Measurements from ENCODE around the gene RAP1GDS1. TPM values are rescaled to one million over a fixed set of nuclear protein-coding genes. Genes with fewer than 3 reads are reported as not detected.

RAP1GDS1 gene
- total RNA-seq, 2 donors from 2014 or later: 7.5 to 7.8 TPM

GRCh38 chr4:98485816-98486345 lies 224.7 kb downstream of the RAP1GDS1 start:
- DNase-seq (ENCODE audit: low spot score): no peak
- Histone ChIP-seq H3K9me3 (no peaks in the 10 kb centered on the region), H3K4me1 (no peaks in the 10 kb centered on the region), H3K36me3 (no peaks in the 10 kb centered on the region), H3K4me3 (no peak overlapping the region), H3K27me3 (no peaks in the 10 kb centered on the region), H3K27ac (no peak overlapping the region)
- TF ChIP-seq CTCF (IDR thresholded peaks at IDR 0.05): no peak

GRCh38 chr4:98490251-98490650 lies 229.1 kb downstream of the RAP1GDS1 start:
- H3K36me3 ChIP-seq: no peaks in the 10 kb centered on the region
- no peak overlapping the region for H3K4me3 ChIP-seq
- H3K9me3 ChIP-seq: no peaks in the 10 kb centered on the region
- no peak for DNase-seq (ENCODE audit: low spot score)
- TF ChIP-seq CTCF (IDR thresholded peaks at IDR 0.05): no peak
- no peaks in the 10 kb centered on the region for H3K27me3 ChIP-seq
- no peaks in the 10 kb centered on the region for H3K4me1 ChIP-seq
- no peak overlapping the region for H3K27ac ChIP-seq

- Histone ChIP-seq H3K4me3 (no peak overlapping the region), H3K4me1 (no peaks in the 10 kb centered on the region), H3K36me3 (no peaks in the 10 kb centered on the region), H3K27me3 (no peaks in the 10 kb centered on the region), H3K27ac (no peak overlapping the region), H3K9me3 (no peaks in the 10 kb centered on the region)
- DNase-seq (ENCODE audit: low spot score): no peak
- TF ChIP-seq CTCF (IDR thresholded peaks at IDR 0.05): no peak
These were observed 230.8 kb downstream of the RAP1GDS1 start for GRCh38 chr4:98491899-98492559.

GRCh38 chr4:98493296-98493695 lies 232.1 kb downstream of the RAP1GDS1 start:
- no peak overlapping the region for H3K4me3 ChIP-seq
- no peak for TF ChIP-seq CTCF (IDR thresholded peaks at IDR 0.05)
- DNase-seq (ENCODE audit: low spot score): no peak
- no peak overlapping the region for H3K27ac ChIP-seq
- H3K9me3 ChIP-seq: no peaks in the 10 kb centered on the region
- no peaks in the 10 kb centered on the region for H3K27me3 ChIP-seq
- H3K36me3 ChIP-seq: no peaks in the 10 kb centered on the region
- no peaks in the 10 kb centered on the region for H3K4me1 ChIP-seq

Other genes with a start within 250 kb of the RAP1GDS1 start
- gene STPG2, start 117.9 kb upstream of the RAP1GDS1 start, total RNA-seq: under 1 TPM; 0.37 to 0.71 TPM

Measured in right atrium auricular region (tissue), 2 donors.